Uterus (tissue), 4 donors: ENCODE results near the gene PRKCE. TPM values are rescaled to one million over a fixed set of nuclear protein-coding genes. Genes with fewer than 3 reads are reported as not detected.

ENCODE experiments used
- DNase-seq, 2 donors: peaks; one replicate each; pipeline ENCODE4 v3.0.0-alpha.2; 2019 to 2020
- H3K27ac ChIP-seq, 2 donors: fragments of 200-600 bp; sonication (generic); 1 replicate in 1 of 2; 2 replicates in 1 of 2; pipeline ENCODE4 v1.5.1; 2016 to 2018
- H3K27me3 ChIP-seq, 2 donors: fragments of 200-600 bp; sonication (generic); one replicate each; pipeline ENCODE4 v1.5.1; 2018 to 2019; ENCODE audit warnings: control low read depth in 1 of 2
- H3K36me3 ChIP-seq, 2 donors: fragments of 200-600 bp; sonication (generic); one replicate each; pipeline ENCODE4 v1.5.1; 2019; ENCODE audit warnings: control low read depth in 1 of 2
- H3K4me1 ChIP-seq, 2 donors: fragments of 200-600 bp; sonication (generic); one replicate each; pipeline ENCODE4 v1.5.1; 2018 to 2019; ENCODE audit warnings: control low read depth in 1 of 2
- H3K4me3 ChIP-seq, 2 donors: fragments of 200-600 bp; sonication (generic); 1 replicate in 1 of 2; 2 replicates in 1 of 2; pipeline ENCODE4 v1.5.1; 2018 to 2019; ENCODE audit warnings: mild to moderate bottlenecking in 1 of 2
- H3K9me3 ChIP-seq, 2 donors: fragments of 200-600 bp; sonication (generic); one replicate each; pipeline ENCODE4 v1.5.1; 2019; ENCODE audit warnings: control low read depth in 1 of 2
- POLR2A ChIP-seq, 2 donors: fragments of 450-650 bp; IDR thresholded peaks; one replicate each; pipeline ENCODE4 v1.6.1; 2016; ENCODE audit warnings: antibody characterized with exemption in 2 of 2, mild to moderate bottlenecking in 1 of 2, moderate library complexity in 1 of 2
- intact Hi-C: fragments of 100-400 bp; cut with DNase I; formaldehyde crosslinking; loops from one replicate; pipeline ENCODE4 v1.15.1; 2023; ENCODE audit warnings: low total_unique reads
- total RNA-seq, 4 donors: library from RNA; depleted of rRNA in 3 of 4; stranded (reverse); fragments of >200 nt in 3 of 4; gene quantifications; one replicate each; pipeline versions ENCODE4 v1.1.0 to v1.2.4, GENCODE V29; 2014 to 2023
- TF ChIP-seq, protein P1 (sequence below), 4 experiments: fragments of 200-600 bp in 2 of 4; fragments of 450-650 bp in 2 of 4; sonication (generic) in 2 of 4; IDR thresholded peaks; one replicate each; pipeline ENCODE4 v1.5.1; 2016 to 2019; ENCODE audit warnings: antibody characterized with exemption in 4 of 4, mild to moderate bottlenecking in 2 of 4, moderate library complexity in 1 of 4
- donor health status: DM: yes; HTN: yes; CAD: no.

PRKCE gene
- total RNA-seq, 4 donors from 2014 or later, result 3.8 to 47.6 (median 14.2) TPM

GRCh38 chr2:46116150-46116549 lies 464.7 kb downstream of the PRKCE start:
- peaks cover 0 to 9% of the 10 kb centered on the region in 2 donors for H3K4me1 ChIP-seq
- H3K4me3 ChIP-seq, result no peak overlapping the region
- no peaks in the 10 kb centered on the region for H3K27me3 ChIP-seq
- no peak for DNase-seq
- intact Hi-C loops, result no loop called here
- H3K9me3 ChIP-seq, result no peaks in the 10 kb centered on the region
- H3K27ac ChIP-seq, result no peak overlapping the region
- no peaks in the 10 kb centered on the region for H3K36me3 ChIP-seq
- TF ChIP-seq POLR2A (IDR thresholded peaks at IDR 0.05), result no peak
- TF ChIP-seq, protein P1, sequence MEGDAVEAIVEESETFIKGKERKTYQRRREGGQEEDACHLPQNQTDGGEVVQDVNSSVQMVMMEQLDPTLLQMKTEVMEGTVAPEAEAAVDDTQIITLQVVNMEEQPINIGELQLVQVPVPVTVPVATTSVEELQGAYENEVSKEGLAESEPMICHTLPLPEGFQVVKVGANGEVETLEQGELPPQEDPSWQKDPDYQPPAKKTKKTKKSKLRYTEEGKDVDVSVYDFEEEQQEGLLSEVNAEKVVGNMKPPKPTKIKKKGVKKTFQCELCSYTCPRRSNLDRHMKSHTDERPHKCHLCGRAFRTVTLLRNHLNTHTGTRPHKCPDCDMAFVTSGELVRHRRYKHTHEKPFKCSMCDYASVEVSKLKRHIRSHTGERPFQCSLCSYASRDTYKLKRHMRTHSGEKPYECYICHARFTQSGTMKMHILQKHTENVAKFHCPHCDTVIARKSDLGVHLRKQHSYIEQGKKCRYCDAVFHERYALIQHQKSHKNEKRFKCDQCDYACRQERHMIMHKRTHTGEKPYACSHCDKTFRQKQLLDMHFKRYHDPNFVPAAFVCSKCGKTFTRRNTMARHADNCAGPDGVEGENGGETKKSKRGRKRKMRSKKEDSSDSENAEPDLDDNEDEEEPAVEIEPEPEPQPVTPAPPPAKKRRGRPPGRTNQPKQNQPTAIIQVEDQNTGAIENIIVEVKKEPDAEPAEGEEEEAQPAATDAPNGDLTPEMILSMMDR (IDR thresholded peaks at IDR 0.05), result no peak

DNA sequence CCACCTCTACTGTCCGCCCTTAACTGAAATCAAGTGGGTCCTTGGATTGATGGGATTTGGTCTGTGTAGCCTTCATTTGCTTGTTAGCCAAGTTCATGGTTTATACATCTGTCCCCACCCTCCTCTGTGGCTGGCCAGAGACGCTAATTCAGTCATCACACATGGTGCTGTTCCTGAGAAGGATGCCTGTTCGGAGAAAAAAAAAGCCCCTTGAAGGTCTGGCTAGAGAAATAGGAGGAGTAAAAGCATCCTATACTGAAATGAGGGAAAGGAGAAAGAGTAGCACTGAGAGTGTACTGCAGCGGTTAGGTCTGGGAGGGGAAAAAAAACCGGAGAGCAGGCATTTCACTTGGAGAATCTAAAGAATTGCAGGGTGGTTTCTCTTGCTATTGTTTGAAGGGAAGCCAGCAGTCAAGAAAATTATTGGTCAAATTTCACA lies 465.1 kb downstream of the PRKCE start:
- H3K36me3 ChIP-seq, result no peaks in the 10 kb centered on the region
- no peak overlapping the region for H3K27ac ChIP-seq
- no peaks in the 10 kb centered on the region for H3K9me3 ChIP-seq
- intact Hi-C loops, result no loop called here
- H3K27me3 ChIP-seq, result no peaks in the 10 kb centered on the region
- peaks cover 0 to 9% of the 10 kb centered on the region in 2 donors for H3K4me1 ChIP-seq
- H3K4me3 ChIP-seq, result no peak overlapping the region
- TF ChIP-seq, protein P1 (IDR thresholded peaks at IDR 0.05), result no peak
- TF ChIP-seq POLR2A (IDR thresholded peaks at IDR 0.05), result no peak
- no peak for DNase-seq

DNA sequence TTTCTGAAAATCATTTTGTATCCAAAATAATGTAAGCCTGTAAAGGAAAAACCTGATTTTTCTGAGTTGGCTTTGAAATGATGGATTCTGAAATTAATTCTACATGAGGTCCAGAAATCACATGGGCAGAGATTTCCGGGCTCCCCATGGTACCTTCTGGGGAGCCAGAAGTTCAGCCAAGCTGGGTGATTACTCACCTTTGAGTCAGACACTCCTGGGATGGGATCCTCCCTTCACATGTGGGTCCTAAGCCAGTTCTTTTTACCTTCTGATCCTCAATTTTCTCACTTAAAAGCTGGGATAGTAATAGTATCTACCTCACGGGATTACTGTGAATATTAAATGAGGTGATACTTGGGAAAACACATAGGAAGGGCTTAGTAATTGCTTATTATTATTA lies 465.9 kb downstream of the PRKCE start:
- Histone ChIP-seq H3K4me1 (peaks cover 0 to 9% of the 10 kb centered on the region in 2 donors), H3K4me3 (no peak overlapping the region), H3K27me3 (no peaks in the 10 kb centered on the region), H3K36me3 (no peaks in the 10 kb centered on the region), H3K9me3 (no peaks in the 10 kb centered on the region), H3K27ac (no peak overlapping the region)
- intact Hi-C loops, result no loop called here
- DNase-seq, result no peak
- TF ChIP-seq, protein P1 (IDR thresholded peaks at IDR 0.05), result no peak
- TF ChIP-seq POLR2A (IDR thresholded peaks at IDR 0.05), result no peak

GRCh38 chr2:46117994-46118393 lies 466.5 kb downstream of the PRKCE start:
- DNase-seq, result no peak
- Histone ChIP-seq H3K36me3 (no peaks in the 10 kb centered on the region), H3K27ac (peak overlapping the region in 1 of 2 donors; percentile 72), H3K4me3 (no peak overlapping the region), H3K27me3 (no peaks in the 10 kb centered on the region), H3K9me3 (no peaks in the 10 kb centered on the region), H3K4me1 (peaks cover 0 to 9% of the 10 kb centered on the region in 2 donors)
- no peak for TF ChIP-seq POLR2A (IDR thresholded peaks at IDR 0.05)
- TF ChIP-seq, protein P1 (IDR thresholded peaks at IDR 0.05), result no peak
- intact Hi-C loops, result no loop called here

DNA sequence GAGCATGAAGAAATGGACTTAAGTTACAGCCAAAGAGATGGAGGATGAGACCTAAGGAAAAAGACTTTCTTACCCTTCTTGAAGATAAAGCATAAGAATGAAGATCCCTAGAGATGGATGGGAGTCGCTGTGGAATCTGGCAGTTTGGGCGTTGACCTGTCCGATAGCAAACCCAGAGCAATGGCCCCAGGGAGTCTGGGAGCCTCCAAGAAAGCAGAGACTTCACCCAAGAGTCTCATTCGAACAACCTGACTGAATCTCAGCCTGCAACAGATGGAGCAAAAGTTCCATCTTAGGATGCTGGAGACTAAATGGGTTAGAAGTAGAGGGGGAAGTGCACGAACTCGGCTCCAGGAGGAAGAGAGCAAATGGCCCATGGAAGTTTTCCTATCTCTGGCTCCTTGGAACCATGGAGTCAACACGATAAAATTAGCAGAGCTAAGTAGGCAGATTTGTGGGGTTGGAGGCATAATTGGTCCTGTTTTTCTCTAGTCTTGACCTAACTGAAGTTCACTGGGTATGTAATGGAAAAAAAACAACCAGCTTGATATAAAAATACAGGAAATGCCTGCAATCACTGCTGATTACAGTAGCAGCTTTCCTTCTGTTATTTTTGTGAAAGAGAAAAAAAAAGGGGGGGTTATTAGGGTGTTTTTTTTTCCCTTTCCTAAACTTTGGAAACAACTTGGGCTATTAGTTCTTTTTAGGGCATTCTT lies 467.3 kb downstream of the PRKCE start:
- Histone ChIP-seq H3K4me1 (peaks cover 0 to 9% of the 10 kb centered on the region in 2 donors), H3K36me3 (no peaks in the 10 kb centered on the region), H3K27me3 (no peaks in the 10 kb centered on the region), H3K27ac (peak overlapping the region; percentile 31 to 72), H3K9me3 (no peaks in the 10 kb centered on the region), H3K4me3 (no peak overlapping the region)
- TF ChIP-seq, protein P1 (IDR thresholded peaks at IDR 0.05), result no peak
- no peak for TF ChIP-seq POLR2A (IDR thresholded peaks at IDR 0.05)
- intact Hi-C loops, result no loop called here
- DNase-seq, result no peak
